ENCODE data around the gene RBKS. TPM values are rescaled to one million over a fixed set of nuclear protein-coding genes. Genes with fewer than 3 reads are reported as not detected.

RBKS gene
- total and polyA plus RNA-seq, 2 of the 8 experiments (the other 6 are each of a cell fraction or from before 2014, with no cell fraction given) = 1.1 to 1.5 TPM

DNA sequence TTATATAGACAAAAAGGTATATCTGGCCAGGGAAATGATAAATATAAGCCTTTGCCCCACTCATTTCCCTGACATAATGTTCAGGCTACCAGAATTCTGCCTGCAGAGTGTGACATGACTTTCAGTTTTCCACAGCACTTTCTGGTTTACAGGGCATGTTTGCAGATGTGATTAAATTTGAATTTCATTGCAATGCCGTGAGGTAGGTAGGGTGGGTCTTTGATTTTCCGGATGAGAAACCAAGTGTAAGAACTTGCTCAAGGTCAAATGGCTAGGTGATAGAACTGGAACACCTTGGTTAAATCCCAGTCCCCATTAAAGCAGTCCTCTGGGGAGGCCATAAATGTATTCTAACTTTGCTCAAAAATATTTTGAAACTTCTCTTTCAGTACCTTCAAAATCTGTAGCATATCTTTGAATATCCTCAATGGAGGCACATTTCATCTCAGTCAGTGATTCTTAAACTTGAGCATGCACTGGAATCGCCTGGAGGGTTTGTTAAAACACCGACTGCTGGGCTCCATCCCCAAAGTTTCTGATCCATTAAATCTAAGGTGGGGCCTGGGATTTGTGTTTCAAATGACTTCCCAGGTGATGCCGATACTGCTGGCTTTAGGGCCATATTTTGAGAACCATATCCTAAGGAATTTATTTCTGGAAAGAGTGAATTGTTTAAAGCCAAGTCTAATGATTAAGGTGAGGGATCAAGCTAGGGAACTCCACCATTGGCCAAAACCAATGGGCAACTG is 83.7 kb downstream of the RBKS start (continued):
- TF ChIP-seq CBX5 (IDR thresholded peaks at IDR 0.05; ENCODE audit: low read depth, low read length) = no peak
- TF ChIP-seq HDAC6 (IDR thresholded peaks at IDR 0.05; ENCODE audit: low read depth, low read length) = no peak
- TF ChIP-seq SIRT6 (IDR thresholded peaks at IDR 0.05; ENCODE audit: low read length) = no peak
- no peak for TF ChIP-seq CHD1 (IDR thresholded peaks at IDR 0.05; ENCODE audit: low read depth, low read length)
- no peak for TF ChIP-seq PHF8 (conservative IDR thresholded peaks at IDR 0.05; ENCODE audit: low read depth, low read length)

Data from H1 (cell line).